Measurements from ENCODE around the gene XAGE2. TPM values are rescaled to one million over a fixed set of nuclear protein-coding genes. Genes with fewer than 3 reads are reported as not detected.
"Not testable (repeated sequence)": the region's sequence is repeated elsewhere in the genome, so short reads cannot be mapped to it uniquely, and the experiment has no call there.

XAGE2 gene
- not detected for total RNA-seq

DNA sequence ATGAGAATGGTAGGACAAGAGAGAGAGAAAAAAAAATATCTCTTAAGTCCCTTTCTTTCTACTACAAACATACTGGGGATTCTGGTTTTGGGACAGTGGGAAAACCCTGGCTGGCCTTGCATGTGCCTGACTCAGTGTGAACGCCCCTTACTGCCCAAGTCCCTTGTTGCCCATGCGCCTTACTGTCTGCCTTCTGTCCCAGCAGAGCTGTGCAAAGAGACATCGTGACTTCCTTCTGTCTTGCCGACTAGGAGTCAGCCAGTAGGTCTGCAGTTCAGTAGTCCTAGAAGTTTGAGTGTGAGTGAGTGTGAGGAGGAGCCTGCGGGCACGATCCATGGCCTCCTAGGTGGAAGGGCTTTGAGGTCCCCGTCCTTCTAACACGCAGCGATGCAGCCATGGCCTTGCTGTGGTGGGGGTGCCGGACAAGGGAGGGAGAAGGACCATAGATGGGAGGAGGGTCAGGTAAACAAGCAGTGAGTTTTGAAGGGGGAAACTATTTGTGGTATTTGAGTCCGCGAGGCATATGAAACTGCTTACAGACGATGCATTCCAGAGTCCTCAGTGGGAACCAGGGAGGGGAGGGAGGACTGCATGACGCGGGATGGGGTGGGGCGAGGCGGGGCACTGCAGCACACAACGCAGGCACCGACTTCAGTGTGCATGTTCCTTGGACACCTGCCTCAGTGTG lies at the start of gene XAGE2:
Gene XAGE2, plus strand, starts transcription at position 654 of the 688 bp plus-strand sequence. CDS start 994 bp downstream, outside the sequence.
- ChIA-PET POLR2A (no interaction called here), CTCF (no interaction called here)

GRCh38 chrX:52337410-52337809 lies 31.4 kb upstream of the XAGE2 start:
- ChIA-PET POLR2A (no interaction called here), CTCF (no interaction called here)

GRCh38 chrX:52341493-52341892 lies 27.3 kb upstream of the XAGE2 start:
- POLR2A ChIA-PET = no interaction called here

DNA sequence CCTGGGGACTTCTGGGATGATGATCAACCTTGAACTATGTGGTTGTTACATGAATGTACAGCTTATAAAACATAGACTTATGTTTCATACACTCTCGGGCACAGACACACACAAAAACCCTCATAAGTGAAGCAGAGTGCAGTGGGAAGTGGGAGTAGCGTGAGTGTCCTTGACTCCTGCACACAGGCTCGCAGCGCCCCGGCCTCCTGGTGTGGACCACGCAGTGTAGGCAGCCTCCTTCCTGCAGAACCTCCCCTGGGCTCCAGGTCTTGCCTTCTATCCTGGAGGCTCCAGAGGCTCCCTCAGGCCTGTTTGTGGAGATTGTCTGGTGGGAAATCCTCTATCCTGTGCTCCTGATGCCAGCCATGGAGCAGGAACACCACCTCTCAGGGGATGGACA lies 25.7 kb upstream of the XAGE2 start:
- POLR2A ChIA-PET, CTCF ChIA-PET: not testable (repeated sequence)

More at GRCh38 chrX:52341493-52341892, 27.3 kb upstream of the XAGE2 start:
- CTCF ChIA-PET = no interaction called here

GRCh38 chrX:52345402-52345801 lies 23.4 kb upstream of the XAGE2 start:
- POLR2A ChIA-PET = not testable (repeated sequence)
- CTCF ChIA-PET = interaction anchor here (0.9 kb wide), 1 partner anchor 71 kb away, joined by 3 read pairs; no protein-coding TSS in a partner anchor

- CTCF ChIA-PET = interaction anchor here (0.6 to 0.9 kb wide), 2 partner anchors 70 to 1555 kb away, joined by 3 read pairs; no protein-coding TSS in a partner anchor
These were observed 22.4 kb upstream of the XAGE2 start for GRCh38 chrX:52346174-52347165.

DNA sequence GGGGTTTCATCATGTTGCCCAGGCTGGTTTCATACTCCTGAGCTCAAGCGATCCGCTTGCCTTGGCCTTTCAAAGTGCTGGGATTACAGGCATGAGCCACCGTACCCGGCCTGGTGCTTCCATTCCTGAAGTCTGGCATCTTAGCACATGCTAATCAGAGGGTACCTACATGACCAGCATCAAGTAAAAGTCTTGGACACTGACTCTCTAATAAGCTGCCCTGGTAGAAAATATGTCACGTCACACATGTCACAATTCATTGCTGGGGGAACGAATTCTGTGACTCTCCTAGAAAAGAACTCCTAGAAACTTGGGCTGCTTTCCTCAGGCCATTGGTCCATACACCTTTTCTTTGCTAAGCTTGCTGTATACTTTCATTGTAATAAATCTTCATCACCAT lies 19.1 kb upstream of the XAGE2 start:
- POLR2A ChIA-PET = no interaction called here

More at GRCh38 chrX:52346174-52347165, 22.4 kb upstream of the XAGE2 start:
- POLR2A ChIA-PET = no interaction called here

DNA sequence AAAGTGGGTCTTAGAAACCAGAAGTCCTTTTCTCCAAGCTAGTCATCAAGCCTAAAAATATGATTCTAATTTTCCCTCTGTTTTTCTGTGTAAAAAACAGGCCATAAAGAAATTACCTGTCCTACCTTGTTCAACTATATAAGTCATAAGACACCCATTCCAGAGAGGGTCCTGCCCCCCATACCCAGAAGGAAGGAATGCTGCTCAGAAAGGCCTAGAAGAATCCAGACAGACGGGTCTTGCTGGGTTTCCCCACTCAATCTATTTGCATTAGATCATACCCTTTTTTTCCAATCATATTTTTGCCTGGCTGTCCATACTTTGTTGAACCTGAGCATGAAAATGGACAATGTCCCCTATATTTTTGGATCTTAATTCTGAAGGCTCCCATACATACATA lies 16.3 kb upstream of the XAGE2 start:
- ChIA-PET POLR2A (no interaction called here), CTCF (no interaction called here)

More for the DNA sequence above, 19.1 kb upstream of the XAGE2 start:
- CTCF ChIA-PET = no interaction called here

DNA sequence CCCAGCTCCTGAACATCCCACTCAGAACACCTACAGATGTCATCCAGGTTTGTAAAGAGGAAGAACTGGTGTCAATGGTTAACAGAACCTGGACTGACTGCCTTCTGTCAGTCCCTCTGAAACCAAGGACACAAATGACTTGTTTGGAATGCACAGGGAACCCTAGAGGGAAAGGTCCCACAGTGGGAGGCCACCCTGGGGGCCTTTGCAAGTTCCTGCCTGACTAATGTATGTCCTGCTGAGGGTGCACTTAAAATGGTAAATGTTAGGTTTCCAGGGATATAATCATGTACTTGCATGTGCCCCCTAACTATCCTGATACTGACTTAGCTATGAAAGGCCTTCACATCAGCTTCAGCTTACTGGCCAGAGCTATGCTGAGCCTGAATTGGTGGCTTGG lies 15.0 kb upstream of the XAGE2 start:
- POLR2A ChIA-PET = no interaction called here

GRCh38 chrX:52355108-52355507 lies 13.7 kb upstream of the XAGE2 start:
- ChIA-PET POLR2A (no interaction called here), CTCF (no interaction called here)

More for the DNA sequence above, 15.0 kb upstream of the XAGE2 start:
- CTCF ChIA-PET = no interaction called here

DNA sequence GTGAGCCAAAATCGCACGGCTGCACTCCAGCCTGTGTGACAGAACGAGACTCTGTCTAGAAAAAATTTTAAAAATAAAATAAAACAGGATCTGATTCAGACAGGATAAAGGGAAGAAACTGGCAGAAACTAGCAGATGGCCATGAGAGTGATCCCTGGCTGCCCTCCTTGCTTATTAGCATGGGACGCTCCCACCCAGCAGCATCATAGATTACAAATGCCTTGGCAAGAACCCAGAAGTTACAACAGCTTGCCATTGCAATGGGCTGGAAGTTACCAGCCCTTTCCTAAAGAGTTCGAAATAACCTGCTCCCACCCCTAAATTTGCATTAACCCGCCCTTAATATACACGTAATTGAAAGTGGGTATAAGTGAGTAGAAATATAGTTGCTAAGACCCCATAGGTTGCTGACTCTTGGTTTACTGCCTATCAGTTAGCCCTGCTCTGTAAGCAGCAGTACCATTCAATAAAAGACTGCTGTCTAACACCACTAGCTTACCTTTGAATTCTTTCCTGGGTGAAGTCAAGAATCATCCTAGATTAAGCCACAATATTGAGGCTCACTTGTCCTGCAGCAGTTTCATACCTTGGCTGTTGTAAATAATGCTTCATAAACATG lies 9.1 kb upstream of the XAGE2 start:
- CTCF ChIA-PET = no interaction called here
- POLR2A ChIA-PET = no interaction called here

DNA sequence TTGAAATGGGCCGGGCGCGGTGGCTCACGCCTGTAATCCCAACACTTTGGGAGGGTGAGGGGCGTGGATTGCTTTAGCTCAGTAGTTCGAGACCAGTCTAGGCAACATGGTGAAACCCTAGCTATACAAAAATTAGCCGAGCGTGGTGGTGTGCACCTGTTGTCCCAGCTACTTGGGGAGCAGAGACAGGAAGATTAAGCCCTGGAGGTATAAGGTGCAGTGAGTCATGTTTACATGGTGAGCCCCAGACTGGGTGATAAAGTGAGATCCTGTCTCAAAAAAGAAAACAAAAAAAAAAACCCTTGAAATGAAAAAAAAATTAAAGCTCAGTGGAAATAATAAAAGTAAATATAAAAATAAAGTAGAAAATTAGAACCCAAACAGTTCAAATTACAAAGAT lies 6.9 kb upstream of the XAGE2 start:
- POLR2A ChIA-PET = interaction anchor here (0.6 kb wide), 1 partner anchor 68 kb away, joined by 8 read pairs; no protein-coding TSS in a partner anchor
- CTCF ChIA-PET = no interaction called here

- POLR2A ChIA-PET = no interaction called here
- CTCF ChIA-PET = no interaction called here
These were observed 5.5 kb upstream of the XAGE2 start for GRCh38 chrX:52363247-52363883.

DNA sequence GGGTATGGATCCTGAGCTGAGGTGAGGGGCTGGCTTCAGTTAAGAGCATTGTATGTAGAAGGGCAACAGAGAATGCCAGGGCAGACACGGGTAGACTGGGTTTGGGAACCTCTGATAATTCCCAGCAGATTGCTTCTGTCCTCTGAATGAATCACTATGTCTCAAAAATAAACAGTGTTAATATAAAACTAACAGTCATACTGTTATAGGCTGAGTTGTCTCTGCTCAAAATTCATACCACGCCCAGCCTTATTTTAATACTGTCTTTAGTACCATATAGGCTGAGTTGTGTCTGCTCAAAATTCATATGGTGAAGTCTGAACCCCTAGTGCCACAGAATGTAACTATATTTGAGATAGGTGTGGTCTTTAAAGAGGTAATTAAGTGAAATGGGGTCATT lies 10.0 kb downstream of the XAGE2 start:
- ChIA-PET POLR2A (no interaction called here), CTCF (no interaction called here)

DNA sequence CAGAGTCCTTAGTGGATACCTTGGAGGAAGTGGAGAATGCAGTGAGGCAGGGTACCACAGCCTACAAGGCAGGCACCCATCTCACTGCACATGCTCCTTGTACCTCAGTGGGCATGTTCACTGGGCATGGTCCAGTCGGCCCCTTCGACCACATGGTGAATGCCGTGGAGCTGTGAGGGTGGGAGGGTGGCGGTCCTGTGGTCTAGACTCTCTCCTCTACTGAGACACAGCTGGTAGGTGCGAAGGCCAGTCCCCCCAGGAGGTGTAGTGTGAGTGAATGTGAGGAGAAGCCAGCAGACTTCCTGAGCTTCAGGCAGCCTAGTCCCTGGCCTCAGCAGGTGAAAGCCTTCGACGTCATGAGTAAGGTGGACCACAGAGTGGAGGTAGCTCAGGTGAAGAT lies 12.2 kb downstream of the XAGE2 start:
- CTCF ChIA-PET = no interaction called here
- POLR2A ChIA-PET = no interaction called here

DNA sequence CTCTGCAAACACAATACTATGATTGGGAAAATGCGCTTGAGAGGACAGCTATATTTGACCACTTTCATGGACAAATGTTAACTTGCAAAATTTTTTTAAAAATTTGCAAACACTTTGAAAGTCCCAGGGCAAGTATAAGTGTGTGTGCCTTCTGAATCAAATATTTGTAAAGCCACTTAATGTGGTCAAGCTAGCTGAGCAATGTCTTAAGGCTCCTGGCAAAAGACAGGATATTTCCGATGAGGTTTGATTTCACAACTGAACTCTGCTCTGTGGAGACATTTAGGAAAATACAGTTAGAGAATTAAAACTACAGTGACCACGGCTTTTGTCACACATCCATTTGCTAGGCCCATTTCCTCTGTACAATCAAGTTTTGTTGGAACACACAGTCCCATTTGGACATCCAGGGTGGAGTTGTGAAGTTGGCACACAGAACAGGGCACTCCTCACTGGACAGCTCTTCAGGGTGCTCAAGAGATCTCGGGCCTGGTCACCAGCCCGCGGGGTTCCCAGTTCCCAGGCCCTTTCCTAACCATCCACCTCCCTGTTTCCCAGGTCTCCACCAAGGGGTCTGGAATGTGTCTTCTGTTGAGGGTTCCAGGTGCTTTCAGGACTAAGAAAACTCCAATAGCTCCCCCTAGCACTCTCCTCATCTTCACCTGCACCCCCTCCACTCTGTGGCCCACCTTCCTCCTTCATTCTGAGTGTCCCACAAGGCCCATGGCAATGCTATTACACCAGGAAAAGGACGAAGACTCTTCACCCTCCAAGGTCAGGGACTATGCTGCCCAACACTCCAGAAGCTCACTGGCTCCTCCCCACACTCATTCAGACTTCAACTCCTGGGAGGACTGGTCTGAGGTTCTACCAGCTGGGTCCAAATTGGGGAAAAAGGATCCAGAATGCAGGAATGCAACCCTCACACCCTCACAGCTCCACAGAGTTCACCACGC lies 41.9 kb downstream of the XAGE2 start:
- ChIA-PET CTCF (no interaction called here), POLR2A (no interaction called here)

DNA sequence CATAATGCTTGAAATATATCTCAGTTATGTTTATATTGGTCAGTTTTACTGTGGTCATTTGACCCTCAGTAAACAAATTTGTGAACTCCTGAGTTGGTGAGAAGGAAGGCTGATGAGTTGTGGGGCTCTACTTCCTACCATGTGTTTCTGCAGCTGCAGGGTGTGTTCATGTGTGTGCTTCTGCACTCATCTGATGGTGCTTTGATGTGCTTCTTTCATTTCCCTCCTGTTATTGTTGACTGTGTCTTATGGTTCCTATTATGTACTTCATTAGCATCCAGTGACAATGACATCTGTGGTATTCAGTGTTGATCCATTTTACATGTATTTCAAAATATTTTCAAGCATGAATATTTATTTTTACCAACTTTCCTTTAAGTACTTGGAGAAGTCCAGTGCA lies 46.5 kb downstream of the XAGE2 start:
- CTCF ChIA-PET = no interaction called here
- POLR2A ChIA-PET = no interaction called here

- POLR2A ChIA-PET = no interaction called here
- CTCF ChIA-PET = interaction anchor here (0.6 kb wide), 1 partner anchor 71 kb away, joined by 3 read pairs; no protein-coding TSS in a partner anchor
These were observed 48.0 kb downstream of the XAGE2 start for GRCh38 chrX:52416816-52417215.

Data from activated CD8-positive, alpha-beta memory T cell treated with anti-CD3 and anti-CD28 coated beads for 36 hours (primary cell).